Measurements from ENCODE around the gene CPTP. TPM values are rescaled to one million over a fixed set of nuclear protein-coding genes. Genes with fewer than 3 reads are reported as not detected.

CPTP gene
- total RNA-seq, 1 donor from 2014 or later: 18.7 TPM

DNA sequence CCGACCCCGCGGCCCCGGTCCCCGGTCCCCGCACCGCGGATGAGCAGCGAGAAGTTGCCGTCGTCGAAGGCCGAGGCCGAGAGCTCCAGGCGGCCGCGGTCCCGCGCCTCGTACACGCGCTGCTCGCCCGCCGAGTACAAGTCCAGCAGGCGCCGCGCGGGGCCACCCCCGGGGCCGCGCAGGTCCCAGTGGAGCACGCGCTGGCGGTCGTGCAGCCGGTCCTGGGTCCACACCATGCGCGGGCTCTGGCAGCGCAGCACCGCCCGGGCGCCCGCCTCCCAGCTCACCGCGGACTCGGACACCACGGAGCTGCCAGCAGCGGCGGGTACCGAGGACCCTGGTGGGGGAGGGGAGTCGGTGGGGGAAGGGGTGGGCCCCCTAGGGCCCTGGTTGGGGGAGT lies 30.8 kb downstream of the CPTP start:
- H3K4me1 Mint-ChIP-seq (ENCODE audit: low read depth, unreplicated experiment): peaks cover 11% of the 10 kb centered on the region
- no peak overlapping the region for H3K4me3 Mint-ChIP-seq (ENCODE audit: unreplicated experiment)
- TF ChIP-seq CTCF (IDR thresholded peaks at IDR 0.05; ENCODE audit: partially characterized antibody, unreplicated experiment): no peak
- peaks cover 3% of the 10 kb centered on the region for H3K9me3 Mint-ChIP-seq (ENCODE audit: unreplicated experiment)
- H3K36me3 Mint-ChIP-seq (ENCODE audit: unreplicated experiment): no peaks in the 10 kb centered on the region
- H3K27me3 Mint-ChIP-seq (ENCODE audit: unreplicated experiment): peaks cover 12% of the 10 kb centered on the region
- peak; percentile 49 for DNase-seq
- no peak overlapping the region for H3K27ac Mint-ChIP-seq (ENCODE audit: unreplicated experiment)

- TF ChIP-seq CTCF (IDR thresholded peaks at IDR 0.05; ENCODE audit: partially characterized antibody, unreplicated experiment): no peak
- H3K27me3 Mint-ChIP-seq (ENCODE audit: unreplicated experiment): peaks cover 16% of the 10 kb centered on the region
- H3K4me1 Mint-ChIP-seq (ENCODE audit: low read depth, unreplicated experiment): peaks cover 16% of the 10 kb centered on the region
- no peaks in the 10 kb centered on the region for H3K36me3 Mint-ChIP-seq (ENCODE audit: unreplicated experiment)
- H3K27ac Mint-ChIP-seq (ENCODE audit: unreplicated experiment): no peak overlapping the region
- H3K4me3 Mint-ChIP-seq (ENCODE audit: unreplicated experiment): no peak overlapping the region
- DNase-seq: peak; percentile 17
- H3K9me3 Mint-ChIP-seq (ENCODE audit: unreplicated experiment): peaks cover 5% of the 10 kb centered on the region
These were observed 31.7 kb downstream of the CPTP start for GRCh38 chr1:1356166-1356795.

DNA sequence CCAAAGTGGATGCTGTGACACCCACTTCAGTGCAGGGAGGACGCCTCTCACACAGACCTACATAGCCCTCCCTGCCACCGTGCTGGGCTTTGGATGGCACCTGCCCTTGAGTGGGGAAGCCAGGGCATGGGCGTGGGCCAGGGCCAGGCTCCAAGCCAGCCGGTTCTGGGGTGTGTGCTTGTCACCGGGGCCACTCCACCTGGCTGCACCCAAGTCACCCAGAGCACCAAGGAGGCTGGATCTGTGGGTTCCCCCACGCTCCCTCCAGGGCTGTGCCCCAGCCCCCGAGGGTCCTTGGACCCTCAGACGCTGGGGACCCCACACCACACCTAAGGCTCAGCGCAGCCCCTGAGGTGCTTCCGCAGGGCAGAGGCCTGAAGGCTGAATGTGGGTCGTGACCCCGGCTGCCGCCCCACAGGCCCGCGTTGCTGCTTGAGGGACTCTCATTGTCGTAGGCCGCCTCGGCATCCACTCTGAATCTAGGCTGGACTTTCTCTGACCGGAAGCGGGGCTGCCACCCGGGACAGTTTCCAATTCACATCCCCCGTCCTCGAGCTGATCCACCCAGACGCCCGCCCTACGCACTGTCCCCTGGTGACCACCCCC lies 32.3 kb downstream of the CPTP start:
- TF ChIP-seq CTCF (IDR thresholded peaks at IDR 0.05; ENCODE audit: partially characterized antibody, unreplicated experiment): no peak
- no peak overlapping the region for H3K4me3 Mint-ChIP-seq (ENCODE audit: unreplicated experiment)
- peaks cover 16% of the 10 kb centered on the region for H3K4me1 Mint-ChIP-seq (ENCODE audit: low read depth, unreplicated experiment)
- peaks cover 5% of the 10 kb centered on the region for H3K9me3 Mint-ChIP-seq (ENCODE audit: unreplicated experiment)
- no peaks in the 10 kb centered on the region for H3K36me3 Mint-ChIP-seq (ENCODE audit: unreplicated experiment)
- DNase-seq: peak; percentile 30
- H3K27me3 Mint-ChIP-seq (ENCODE audit: unreplicated experiment): peaks cover 16% of the 10 kb centered on the region
- no peak overlapping the region for H3K27ac Mint-ChIP-seq (ENCODE audit: unreplicated experiment)

- peaks cover 2% of the 10 kb centered on the region for H3K9me3 Mint-ChIP-seq (ENCODE audit: unreplicated experiment)
- no peak for TF ChIP-seq CTCF (IDR thresholded peaks at IDR 0.05; ENCODE audit: partially characterized antibody, unreplicated experiment)
- H3K27ac Mint-ChIP-seq (ENCODE audit: unreplicated experiment): no peak overlapping the region
- H3K4me1 Mint-ChIP-seq (ENCODE audit: low read depth, unreplicated experiment): peaks cover 11% of the 10 kb centered on the region
- DNase-seq: peak; percentile 21
- peaks cover 8% of the 10 kb centered on the region for H3K27me3 Mint-ChIP-seq (ENCODE audit: unreplicated experiment)
- no peaks in the 10 kb centered on the region for H3K36me3 Mint-ChIP-seq (ENCODE audit: unreplicated experiment)
- peak overlapping the region; percentile 11 for H3K4me3 Mint-ChIP-seq (ENCODE audit: unreplicated experiment)
These were observed 33.4 kb downstream of the CPTP start for GRCh38 chr1:1357871-1358432.

Data from glutamatergic neuron (in vitro differentiated cells).